K562 (cell line): ENCODE results near the gene B3GALT6. TPM values are rescaled to one million over a fixed set of nuclear protein-coding genes. Genes with fewer than 3 reads are reported as not detected.

Experiments used
- ASH1L ChIP-seq: fragments of 450-650 bp; IDR thresholded peaks from 2 replicates; pipeline ENCODE4 v1.6.1; 2018; ENCODE audit warnings: borderline replicate concordance, mild to moderate bottlenecking, low read depth; ENCODE audit not compliant: partially characterized antibody
- CAMTA2 ChIP-seq: fragments of 250-450 bp; sonication (Bioruptor Pico); conservative IDR thresholded peaks from 2 replicates; pipeline ENCODE4 v1.5.1; 2022
- CHD2 ChIP-seq: IDR thresholded peaks from 2 replicates; pipeline ENCODE4 v1.6.1; 2011; ENCODE audit warnings: low read depth, low read length
- E2F3 ChIP-seq: fragments of 250-450 bp; sonication (Bioruptor Pico); IDR thresholded peaks from 2 replicates; pipeline ENCODE4 v1.4.0; 2020; ENCODE audit warnings: mild to moderate bottlenecking
- ETV1 ChIP-seq: fragments of 450-650 bp; conservative IDR thresholded peaks from 2 replicates; pipeline ENCODE4 v1.6.1; 2016; ENCODE audit warnings: missing genetic modification characterization, control low read depth, low read depth, missing compliant biosample characterization
- FOS ChIP-seq: IDR thresholded peaks from 3 replicates; pipeline ENCODE4 v1.6.1; 2011; ENCODE audit not compliant: insufficient read length; ENCODE audit errors: extremely low read depth
- HOXB6 ChIP-seq: fragments of 250-450 bp; sonication (Bioruptor Pico); IDR thresholded peaks from 2 replicates; pipeline ENCODE4 v1.5.1; 2022; ENCODE audit warnings: mild to moderate bottlenecking, borderline replicate concordance
- NFIX ChIP-seq: fragments of 250-450 bp; sonication (Bioruptor Pico); IDR thresholded peaks from 2 replicates; pipeline ENCODE4 v1.4.0; 2020; ENCODE audit warnings: low read depth, mild to moderate bottlenecking, moderate library complexity
- NR2F6 ChIP-seq: fragments of 450-650 bp; formaldehyde crosslinking; IDR thresholded peaks from 2 replicates; pipeline ENCODE4 v1.4.0; 2020; ENCODE audit warnings: mild to moderate bottlenecking
- SMAD3 ChIP-seq: fragments of 450-650 bp; formaldehyde crosslinking; conservative IDR thresholded peaks from 2 replicates; pipeline ENCODE4 v1.4.0; 2020; ENCODE audit warnings: mild to moderate bottlenecking
- SREBF2 ChIP-seq: sonication (generic); formaldehyde crosslinking; IDR thresholded peaks from 2 replicates; pipeline ENCODE4 v1.4.0; 2020; ENCODE audit warnings: mild to moderate bottlenecking, missing genetic modification reagents
- TAL1 ChIP-seq: fragments of 450-650 bp; IDR thresholded peaks from 2 replicates; pipeline ENCODE4 v1.6.1; 2016; ENCODE audit warnings: mild to moderate bottlenecking
- USF1 ChIP-seq: sonication (generic); formaldehyde crosslinking; IDR thresholded peaks from 2 replicates; pipeline ENCODE4 v1.9.0; 2022; ENCODE audit warnings: mild to moderate bottlenecking, missing genetic modification reagents
- ZNF212 ChIP-seq: fragments of 450-650 bp; formaldehyde crosslinking; IDR thresholded peaks from 2 replicates; pipeline ENCODE4 v1.4.0; 2020; ENCODE audit warnings: mild to moderate bottlenecking
- ZNF436 ChIP-seq: fragments of 250-450, 450-650 bp; sonication (Bioruptor Pico); formaldehyde crosslinking; IDR thresholded peaks from 2 replicates; pipeline ENCODE4 v1.7.0; 2020; ENCODE audit warnings: mild to moderate bottlenecking
- polyA plus RNA-seq, 8 experiments: library from polyadenylated mRNA; depleted of rRNA in 4 of 8; stranded (reverse) in 5 of 8; unstranded in 3 of 8; fragments of >200 nt; fragmentation: Nextera tagmentation in 2 of 8; fragmentation: Illumina TruSeq in 1 of 8; extraction: Ambion mirVana in 2 of 8; extraction: Trizol in 1 of 8; gene quantifications; 2 replicates each; pipeline versions ENCODE4 v1.2.1 to v1.2.3, GENCODE V29; 2011 to 2014; ENCODE audit warnings: inconsistent platforms in 1 of 8, missing spikeins in 1 of 8
- total RNA-seq, 7 experiments: library from RNA; depleted of rRNA in 6 of 7; stranded (reverse); fragments of >200 nt in 6 of 7; fragmentation: Illumina TruSeq in 2 of 7; extraction: Trizol in 2 of 7; gene quantifications; 2 replicates each; pipeline versions ENCODE4 v1.2.1 to v1.2.3, GENCODE V29; 2011 to 2021; ENCODE audit warnings: low replicate concordance in 1 of 7
- TF ChIP-seq, protein P1 (sequence below): fragments of 200-800 bp; sonication (Bioruptor generic); IDR thresholded peaks from 2 replicates; pipeline ENCODE4 v1.6.1; 2016; ENCODE audit warnings: missing genetic modification characterization, missing compliant biosample characterization
- TF ChIP-seq, protein P2 (sequence below): sonication (generic); formaldehyde crosslinking; IDR thresholded peaks from 2 replicates; pipeline ENCODE4 v1.8.0; 2023; ENCODE audit warnings: missing genetic modification reagents, mild to moderate bottlenecking, borderline replicate concordance

The B3GALT6 gene
- total and polyA plus RNA-seq, 9 of the 15 experiments (the other 6 are each of a cell fraction or from before 2014, with no cell fraction given) = 0.68 to 29.8 (median 9.9) TPM

DNA sequence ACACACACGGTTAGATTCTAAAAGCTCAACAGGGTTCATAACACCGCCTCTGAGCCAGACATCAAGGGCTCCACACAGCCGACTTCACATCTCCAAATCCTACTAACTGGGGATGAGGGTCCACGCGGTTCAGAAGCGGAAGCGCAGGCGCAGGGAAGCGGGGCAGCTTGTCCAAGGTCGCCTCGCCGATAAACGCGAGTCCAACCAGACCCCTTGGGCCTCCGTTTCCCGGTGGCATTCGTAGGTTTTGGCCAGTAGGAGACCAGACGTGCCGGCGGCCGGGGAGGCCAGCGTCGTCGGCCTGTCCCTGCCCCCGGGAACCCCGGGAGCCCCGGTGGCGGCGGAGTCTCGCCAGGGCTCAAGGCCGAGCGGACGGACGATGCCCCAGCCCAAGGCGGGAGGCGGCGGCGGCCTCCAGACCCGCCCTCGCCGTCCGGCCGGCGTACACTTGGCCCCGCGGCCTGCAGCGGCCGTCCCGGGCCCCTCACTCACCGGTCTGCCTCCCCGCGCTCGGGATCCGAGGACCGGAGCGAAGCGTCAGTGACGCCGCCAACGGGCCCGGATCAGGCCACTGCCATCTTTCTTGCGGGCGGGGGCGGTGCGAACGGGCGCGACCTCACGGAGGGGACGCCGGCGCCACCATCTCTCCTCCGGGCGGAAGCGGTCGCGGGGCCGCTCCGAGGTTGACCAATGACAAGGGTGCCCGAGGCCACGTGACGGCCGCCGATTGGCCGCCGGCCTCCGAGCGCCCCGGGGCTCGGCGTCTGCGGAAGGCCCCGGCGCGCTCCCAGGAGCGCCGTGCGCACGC lies 433 bp upstream of the B3GALT6 start, which contains the start of gene SDF4 (continued):
- TF ChIP-seq, protein P1, sequence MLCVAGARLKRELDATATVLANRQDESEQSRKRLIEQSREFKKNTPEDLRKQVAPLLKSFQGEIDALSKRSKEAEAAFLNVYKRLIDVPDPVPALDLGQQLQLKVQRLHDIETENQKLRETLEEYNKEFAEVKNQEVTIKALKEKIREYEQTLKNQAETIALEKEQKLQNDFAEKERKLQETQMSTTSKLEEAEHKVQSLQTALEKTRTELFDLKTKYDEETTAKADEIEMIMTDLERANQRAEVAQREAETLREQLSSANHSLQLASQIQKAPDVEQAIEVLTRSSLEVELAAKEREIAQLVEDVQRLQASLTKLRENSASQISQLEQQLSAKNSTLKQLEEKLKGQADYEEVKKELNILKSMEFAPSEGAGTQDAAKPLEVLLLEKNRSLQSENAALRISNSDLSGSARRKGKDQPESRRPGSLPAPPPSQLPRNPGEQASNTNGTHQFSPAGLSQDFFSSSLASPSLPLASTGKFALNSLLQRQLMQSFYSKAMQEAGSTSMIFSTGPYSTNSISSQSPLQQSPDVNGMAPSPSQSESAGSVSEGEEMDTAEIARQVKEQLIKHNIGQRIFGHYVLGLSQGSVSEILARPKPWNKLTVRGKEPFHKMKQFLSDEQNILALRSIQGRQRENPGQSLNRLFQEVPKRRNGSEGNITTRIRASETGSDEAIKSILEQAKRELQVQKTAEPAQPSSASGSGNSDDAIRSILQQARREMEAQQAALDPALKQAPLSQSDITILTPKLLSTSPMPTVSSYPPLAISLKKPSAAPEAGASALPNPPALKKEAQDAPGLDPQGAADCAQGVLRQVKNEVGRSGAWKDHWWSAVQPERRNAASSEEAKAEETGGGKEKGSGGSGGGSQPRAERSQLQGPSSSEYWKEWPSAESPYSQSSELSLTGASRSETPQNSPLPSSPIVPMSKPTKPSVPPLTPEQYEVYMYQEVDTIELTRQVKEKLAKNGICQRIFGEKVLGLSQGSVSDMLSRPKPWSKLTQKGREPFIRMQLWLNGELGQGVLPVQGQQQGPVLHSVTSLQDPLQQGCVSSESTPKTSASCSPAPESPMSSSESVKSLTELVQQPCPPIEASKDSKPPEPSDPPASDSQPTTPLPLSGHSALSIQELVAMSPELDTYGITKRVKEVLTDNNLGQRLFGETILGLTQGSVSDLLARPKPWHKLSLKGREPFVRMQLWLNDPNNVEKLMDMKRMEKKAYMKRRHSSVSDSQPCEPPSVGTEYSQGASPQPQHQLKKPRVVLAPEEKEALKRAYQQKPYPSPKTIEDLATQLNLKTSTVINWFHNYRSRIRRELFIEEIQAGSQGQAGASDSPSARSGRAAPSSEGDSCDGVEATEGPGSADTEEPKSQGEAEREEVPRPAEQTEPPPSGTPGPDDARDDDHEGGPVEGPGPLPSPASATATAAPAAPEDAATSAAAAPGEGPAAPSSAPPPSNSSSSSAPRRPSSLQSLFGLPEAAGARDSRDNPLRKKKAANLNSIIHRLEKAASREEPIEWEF = no peak
- TF ChIP-seq ZNF436 (CRISPR knock-in tag) (no peak), CHD2 (peak; percentile 64), HOXB6 (CRISPR knock-in tag) (no peak), NR2F6 (no peak), USF1 (peak; percentile 94), ZNF212 (CRISPR knock-in tag) (0 out of 2 replicates have a peak, but pooled peaks have one; percentile 34), SMAD3 (0 out of 2 replicates have a peak, but pooled peaks have one; percentile 54), CAMTA2 (CRISPR knock-in tag) (peak; percentile 75; the same call in 1 of the 2 replicates), E2F3 (CRISPR knock-in tag) (peak; percentile 14; the same call in 1 of the 2 replicates), FOS (peak; percentile 88), SREBF2 (CRISPR knock-in tag) (no peak), ASH1L (no peak), NFIX (CRISPR knock-in tag) (no peak), TAL1 (no peak), ETV1 (tag) (peak; percentile 47; the same call in 1 of the 2 replicates)
- TF ChIP-seq, protein P2, sequence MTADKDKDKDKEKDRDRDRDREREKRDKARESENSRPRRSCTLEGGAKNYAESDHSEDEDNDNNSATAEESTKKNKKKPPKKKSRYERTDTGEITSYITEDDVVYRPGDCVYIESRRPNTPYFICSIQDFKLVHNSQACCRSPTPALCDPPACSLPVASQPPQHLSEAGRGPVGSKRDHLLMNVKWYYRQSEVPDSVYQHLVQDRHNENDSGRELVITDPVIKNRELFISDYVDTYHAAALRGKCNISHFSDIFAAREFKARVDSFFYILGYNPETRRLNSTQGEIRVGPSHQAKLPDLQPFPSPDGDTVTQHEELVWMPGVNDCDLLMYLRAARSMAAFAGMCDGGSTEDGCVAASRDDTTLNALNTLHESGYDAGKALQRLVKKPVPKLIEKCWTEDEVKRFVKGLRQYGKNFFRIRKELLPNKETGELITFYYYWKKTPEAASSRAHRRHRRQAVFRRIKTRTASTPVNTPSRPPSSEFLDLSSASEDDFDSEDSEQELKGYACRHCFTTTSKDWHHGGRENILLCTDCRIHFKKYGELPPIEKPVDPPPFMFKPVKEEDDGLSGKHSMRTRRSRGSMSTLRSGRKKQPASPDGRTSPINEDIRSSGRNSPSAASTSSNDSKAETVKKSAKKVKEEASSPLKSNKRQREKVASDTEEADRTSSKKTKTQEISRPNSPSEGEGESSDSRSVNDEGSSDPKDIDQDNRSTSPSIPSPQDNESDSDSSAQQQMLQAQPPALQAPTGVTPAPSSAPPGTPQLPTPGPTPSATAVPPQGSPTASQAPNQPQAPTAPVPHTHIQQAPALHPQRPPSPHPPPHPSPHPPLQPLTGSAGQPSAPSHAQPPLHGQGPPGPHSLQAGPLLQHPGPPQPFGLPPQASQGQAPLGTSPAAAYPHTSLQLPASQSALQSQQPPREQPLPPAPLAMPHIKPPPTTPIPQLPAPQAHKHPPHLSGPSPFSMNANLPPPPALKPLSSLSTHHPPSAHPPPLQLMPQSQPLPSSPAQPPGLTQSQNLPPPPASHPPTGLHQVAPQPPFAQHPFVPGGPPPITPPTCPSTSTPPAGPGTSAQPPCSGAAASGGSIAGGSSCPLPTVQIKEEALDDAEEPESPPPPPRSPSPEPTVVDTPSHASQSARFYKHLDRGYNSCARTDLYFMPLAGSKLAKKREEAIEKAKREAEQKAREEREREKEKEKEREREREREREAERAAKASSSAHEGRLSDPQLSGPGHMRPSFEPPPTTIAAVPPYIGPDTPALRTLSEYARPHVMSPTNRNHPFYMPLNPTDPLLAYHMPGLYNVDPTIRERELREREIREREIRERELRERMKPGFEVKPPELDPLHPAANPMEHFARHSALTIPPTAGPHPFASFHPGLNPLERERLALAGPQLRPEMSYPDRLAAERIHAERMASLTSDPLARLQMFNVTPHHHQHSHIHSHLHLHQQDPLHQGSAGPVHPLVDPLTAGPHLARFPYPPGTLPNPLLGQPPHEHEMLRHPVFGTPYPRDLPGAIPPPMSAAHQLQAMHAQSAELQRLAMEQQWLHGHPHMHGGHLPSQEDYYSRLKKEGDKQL = no peak
